ENCODE results near the gene BBC3. TPM values are rescaled to one million over a fixed set of nuclear protein-coding genes. Genes with fewer than 3 reads are reported as not detected.

The BBC3 gene
- total and polyA plus RNA-seq, 2 experiments from 2014 or later = 23.4 to 31.9 TPM

DNA sequence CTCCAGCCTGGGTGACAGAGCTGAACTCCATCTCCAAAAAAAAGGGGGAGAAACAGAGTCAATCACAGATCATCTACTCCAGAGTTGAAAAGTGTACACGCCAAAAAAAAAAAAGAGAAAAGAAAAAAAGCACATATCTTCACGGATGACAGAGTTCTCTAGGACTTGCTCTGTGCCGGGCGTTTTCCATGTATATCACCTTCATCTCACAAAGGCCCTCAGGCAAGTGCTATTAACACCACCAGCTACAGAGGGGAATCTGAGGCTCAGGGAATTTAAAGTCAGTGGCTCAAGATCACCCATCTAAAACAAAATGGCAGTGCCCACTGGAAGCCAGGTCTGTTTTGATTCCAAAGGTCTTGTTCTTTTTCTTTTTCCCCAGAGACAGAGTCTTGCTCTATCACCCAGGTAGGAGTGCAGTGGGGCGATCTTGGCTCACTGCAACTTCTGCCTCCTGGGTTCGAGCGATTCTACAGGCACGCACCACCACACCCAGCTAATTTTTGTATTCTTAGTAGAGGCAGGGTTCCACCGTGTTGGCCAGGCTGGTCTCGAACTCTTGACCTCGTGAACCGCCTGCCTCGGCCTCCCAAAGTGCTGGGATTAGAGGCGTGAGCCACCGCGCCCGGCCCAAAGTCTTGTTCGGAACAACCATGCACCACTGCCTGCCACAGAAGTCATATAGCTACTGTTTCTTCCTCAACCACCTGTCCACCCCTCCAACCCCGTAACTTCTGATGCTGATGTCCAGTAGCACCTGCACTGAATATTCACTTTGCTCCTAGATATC, 58.1 kb downstream of the BBC3 start:
- H3F3A ChIP-seq (replicated peaks; ENCODE audit: low read depth) = peaks cover 40% of the 10 kb centered on the region
- Mint-ChIP-seq H3K4me1 (peaks cover 9% of the 10 kb centered on the region), H3K36me3 (ENCODE audit: low read depth) (peaks cover 78% of the 10 kb centered on the region), H3K27ac (no peak overlapping the region), H3K9me3 (no peaks in the 10 kb centered on the region), H3K4me3 (no peak overlapping the region), H3K27me3 (ENCODE audit: insufficient read depth, low read depth, poor library complexity) (peaks cover 16% of the 10 kb centered on the region)
- no peaks in the 10 kb centered on the region for H3K27me3 ChIP-seq (ENCODE audit: insufficient read depth)
- H3K79me2 ChIP-seq (replicated peaks; ENCODE audit: insufficient read depth) = peaks cover 57% of the 10 kb centered on the region
- 0 out of 2 replicates have a peak overlapping the region, but pooled peaks have one; percentile 19 for H3K27ac ChIP-seq (ENCODE audit: low read depth)
- no peak overlapping the region for H2AFZ ChIP-seq
- ATAC-seq = no peak
- H3K9me2 ChIP-seq (ENCODE audit: insufficient read depth) = no peaks in the 10 kb centered on the region
- no peak for DNase-seq (ENCODE audit: low spot score)
- no peak overlapping the region for H3K4me2 ChIP-seq
- no peak overlapping the region for H3K4me3 ChIP-seq
- peaks cover 9% of the 10 kb centered on the region for H3K4me1 ChIP-seq (ENCODE audit: insufficient read depth)
- peaks cover 58% of the 10 kb centered on the region for H4K20me1 ChIP-seq (replicated peaks; ENCODE audit: insufficient read depth)
- H3K36me3 ChIP-seq (ENCODE audit: insufficient read depth) = peaks cover 53% of the 10 kb centered on the region
- TF ChIP-seq POLR2AphosphoS5 (IDR thresholded peaks at IDR 0.05; ENCODE audit: low read depth) = no peak
- TF ChIP-seq NANOG (IDR thresholded peaks at IDR 0.05; ENCODE audit: borderline replicate concordance) = no peak
- no peak for TF ChIP-seq STAT1 (IDR thresholded peaks at IDR 0.05; ENCODE audit: unreplicated experiment)
- no peak for TF ChIP-seq EZH2phosphoT487 (IDR thresholded peaks at IDR 0.05; ENCODE audit: unreplicated experiment)
- no peak for TF ChIP-seq REST (IDR thresholded peaks at IDR 0.05; ENCODE audit: unreplicated experiment)
- TF ChIP-seq, protein P1, sequence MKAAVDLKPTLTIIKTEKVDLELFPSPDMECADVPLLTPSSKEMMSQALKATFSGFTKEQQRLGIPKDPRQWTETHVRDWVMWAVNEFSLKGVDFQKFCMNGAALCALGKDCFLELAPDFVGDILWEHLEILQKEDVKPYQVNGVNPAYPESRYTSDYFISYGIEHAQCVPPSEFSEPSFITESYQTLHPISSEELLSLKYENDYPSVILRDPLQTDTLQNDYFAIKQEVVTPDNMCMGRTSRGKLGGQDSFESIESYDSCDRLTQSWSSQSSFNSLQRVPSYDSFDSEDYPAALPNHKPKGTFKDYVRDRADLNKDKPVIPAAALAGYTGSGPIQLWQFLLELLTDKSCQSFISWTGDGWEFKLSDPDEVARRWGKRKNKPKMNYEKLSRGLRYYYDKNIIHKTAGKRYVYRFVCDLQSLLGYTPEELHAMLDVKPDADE (IDR thresholded peaks at IDR 0.05) = no peak
- TF ChIP-seq ZNF114 (CRISPR knock-in tag; IDR thresholded peaks at IDR 0.05) = no peak
- TF ChIP-seq EZH2 (IDR thresholded peaks at IDR 0.05; ENCODE audit: low read depth, unreplicated experiment) = no peak
- TF ChIP-seq CTCF (conservative IDR thresholded peaks at IDR 0.05; ENCODE audit: low read depth in 2 of 2) = no peak
- no peak for TF ChIP-seq ZNF331 (CRISPR knock-in tag; IDR thresholded peaks at IDR 0.05; ENCODE audit: low read depth)
- no peak for TF ChIP-seq ZNF462 (CRISPR knock-in tag; IDR thresholded peaks at IDR 0.05)
- no peak for TF ChIP-seq JUNB (IDR thresholded peaks at IDR 0.05; ENCODE audit: unreplicated experiment)

Measured in GM23338 (cell line).